Fibroblast of skin of abdomen (primary cell): ENCODE measurements around the gene NTSR1.
"Not testable (repeated sequence)": the region's sequence is repeated elsewhere in the genome, so short reads cannot be mapped to it uniquely, and the experiment has no call there.

ENCODE experiments used
- DNase-seq: peaks from one replicate; pipeline ENCODE4 v3.0.0-alpha.2; 2013

The NTSR1 gene

DNA sequence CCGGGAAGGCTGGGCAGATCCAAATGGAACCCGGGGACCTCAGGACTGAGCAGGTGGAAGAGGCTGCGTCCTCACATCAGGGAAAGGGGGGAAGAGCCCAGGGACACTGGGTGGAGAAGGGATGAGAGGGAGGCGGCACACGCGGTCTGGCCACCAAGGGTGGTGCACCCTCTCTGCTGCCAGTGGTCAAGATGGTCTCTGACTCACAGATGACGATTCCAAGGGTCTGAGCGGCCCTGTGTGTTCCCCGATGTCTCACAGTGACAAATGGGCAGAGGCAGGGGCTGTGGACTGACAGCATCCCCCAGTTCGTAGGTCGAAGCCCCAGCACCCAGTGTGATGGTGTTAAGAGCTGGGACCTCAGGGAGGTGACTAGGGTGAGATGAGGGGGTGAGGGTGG lies 34.3 kb upstream of the NTSR1 start:
- DNase-seq, result no peak

DNA sequence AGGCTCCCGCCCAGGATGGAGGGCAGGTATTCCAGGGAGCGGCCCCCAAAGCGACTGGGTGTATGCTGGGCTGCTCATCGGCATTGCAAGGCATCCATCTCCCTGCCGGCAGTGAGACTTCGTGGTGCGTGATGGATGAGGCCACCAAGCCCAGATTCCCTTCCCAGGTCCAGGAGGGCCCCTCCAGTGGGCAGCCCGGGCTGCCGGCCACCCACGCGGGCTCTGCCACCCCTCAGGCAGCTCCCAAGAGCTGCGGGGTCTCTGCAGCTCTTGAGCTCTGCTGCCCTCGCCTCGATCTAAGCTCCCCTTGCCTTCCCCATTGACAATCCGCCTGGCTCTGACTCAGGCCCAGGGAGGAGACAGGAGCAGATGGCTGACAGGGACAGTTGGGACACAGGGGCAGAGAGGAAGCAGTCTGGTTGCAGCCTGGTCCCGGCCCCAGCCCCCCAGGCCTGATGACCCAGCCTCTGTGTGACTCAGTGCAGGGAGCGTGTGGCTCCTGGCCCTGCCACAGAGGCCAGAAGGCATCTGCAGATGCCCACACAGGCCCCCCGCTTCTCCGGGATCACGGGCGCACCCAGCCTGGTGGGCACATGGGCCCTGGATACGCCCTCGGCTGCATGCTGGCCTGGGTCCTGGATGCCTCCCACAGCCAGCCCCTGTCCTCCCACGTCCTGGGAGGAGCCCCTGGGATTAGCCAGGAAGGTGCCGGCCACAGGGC lies 33.3 kb upstream of the NTSR1 start:
- no peak for DNase-seq

DNA sequence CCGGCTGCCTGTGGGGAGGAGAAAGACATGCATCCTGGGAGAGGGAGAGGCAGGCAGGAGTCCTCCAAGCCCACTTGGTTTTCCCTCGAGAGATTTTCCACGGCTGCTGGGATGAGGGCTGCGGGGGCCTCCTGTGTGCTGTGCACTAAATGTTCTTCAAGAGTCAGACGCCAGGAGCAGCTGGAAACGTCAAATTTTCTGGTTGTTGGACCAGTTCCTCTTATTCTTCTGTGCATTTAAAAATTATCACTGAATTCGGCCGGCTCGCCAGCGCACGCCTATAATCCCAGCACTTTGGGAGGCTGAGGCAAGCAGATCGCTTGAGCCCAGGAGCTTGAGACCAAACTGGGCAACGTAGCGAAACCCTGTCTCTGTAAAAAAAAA lies 32.8 kb upstream of the NTSR1 start:
- DNase-seq, result no peak

DNA sequence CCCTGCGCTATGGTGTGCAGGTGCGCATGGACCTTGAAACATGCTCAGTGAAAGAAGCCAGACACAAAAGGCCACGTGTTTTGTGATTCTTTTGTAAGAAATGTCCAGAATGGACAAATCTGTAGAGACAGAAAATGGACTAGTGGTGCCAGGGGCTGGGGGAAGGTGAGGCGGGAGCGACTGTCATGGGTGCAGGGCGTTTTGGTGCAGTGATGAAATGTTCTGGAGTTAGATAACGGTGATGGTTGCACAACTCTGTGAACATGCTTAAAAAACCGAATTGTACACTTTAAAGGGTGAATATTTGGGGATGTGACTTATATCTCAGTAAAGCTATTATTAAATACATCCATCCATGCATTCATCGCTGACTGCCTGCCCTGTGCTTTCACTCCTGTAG lies 31.7 kb upstream of the NTSR1 start:
- no peak for DNase-seq

DNA sequence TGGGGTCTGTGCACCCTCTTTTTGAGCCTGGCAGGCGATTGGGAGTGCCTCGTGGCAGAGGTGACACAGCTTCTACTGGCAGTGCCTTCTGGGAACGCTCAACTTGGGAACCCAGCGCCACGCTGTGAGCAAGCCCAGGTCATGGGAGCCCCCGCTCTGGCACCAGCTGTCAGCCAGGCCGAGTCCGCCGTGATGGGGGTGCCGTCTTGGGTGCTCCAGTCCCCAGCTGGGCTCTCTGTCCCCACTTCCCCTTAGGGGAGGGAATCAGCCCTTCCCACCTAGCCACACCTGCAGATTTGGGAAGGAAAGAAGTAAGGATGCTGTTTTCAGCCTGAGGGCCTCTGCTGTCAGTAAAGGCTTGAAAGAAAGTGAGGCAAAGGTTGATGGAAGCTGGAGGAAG lies 31.0 kb upstream of the NTSR1 start:
- no peak for DNase-seq

DNA sequence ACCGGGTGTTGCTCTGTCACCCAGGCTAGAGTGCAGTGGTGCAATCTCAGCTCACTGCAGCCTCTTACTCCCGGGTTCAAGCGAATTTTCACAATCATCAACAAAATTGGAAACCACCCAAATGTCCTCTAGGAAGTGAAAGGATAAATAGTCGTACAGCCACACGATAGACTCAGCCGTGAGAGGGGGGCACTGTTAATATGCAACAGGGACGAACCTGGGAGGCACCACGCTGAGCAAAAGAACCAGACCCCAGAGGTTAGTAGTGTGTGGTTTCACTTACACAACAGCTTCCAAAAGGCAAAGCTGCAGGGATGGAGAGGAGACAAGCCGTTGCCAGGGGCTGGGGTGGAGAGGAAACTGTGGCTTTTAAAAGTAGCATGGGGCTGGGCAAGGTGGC lies 30.1 kb upstream of the NTSR1 start:
- DNase-seq, result no peak

DNA sequence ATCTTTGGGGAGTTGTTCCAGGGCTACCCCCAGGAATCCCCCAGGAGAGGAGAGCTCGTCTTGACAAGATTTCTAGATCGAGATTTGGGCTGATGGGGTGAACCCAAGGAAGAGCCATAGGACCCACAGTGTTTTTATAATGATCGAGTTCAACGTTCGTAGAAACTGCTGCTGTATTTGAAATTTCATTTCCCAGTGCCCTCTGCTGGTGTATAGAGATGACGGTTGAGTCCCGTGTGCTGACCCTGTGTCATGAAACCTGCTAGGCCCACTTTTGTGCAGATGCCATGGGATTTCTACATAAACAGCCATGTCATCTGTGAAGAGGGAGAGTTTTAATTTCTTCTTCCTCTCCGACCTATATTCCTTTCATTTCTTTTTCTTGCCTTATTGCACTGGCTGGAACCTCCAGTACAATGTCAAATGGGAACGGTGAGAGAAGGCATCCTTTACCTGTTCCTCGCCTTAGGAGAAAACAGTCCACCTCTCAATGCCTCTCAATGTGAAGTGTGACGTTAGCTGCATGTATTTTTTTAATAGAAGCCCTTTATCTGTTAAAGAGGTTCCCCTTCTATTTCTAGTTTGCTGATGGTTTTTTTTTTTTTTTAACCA lies 28.6 kb upstream of the NTSR1 start:
- DNase-seq, result no peak

DNA sequence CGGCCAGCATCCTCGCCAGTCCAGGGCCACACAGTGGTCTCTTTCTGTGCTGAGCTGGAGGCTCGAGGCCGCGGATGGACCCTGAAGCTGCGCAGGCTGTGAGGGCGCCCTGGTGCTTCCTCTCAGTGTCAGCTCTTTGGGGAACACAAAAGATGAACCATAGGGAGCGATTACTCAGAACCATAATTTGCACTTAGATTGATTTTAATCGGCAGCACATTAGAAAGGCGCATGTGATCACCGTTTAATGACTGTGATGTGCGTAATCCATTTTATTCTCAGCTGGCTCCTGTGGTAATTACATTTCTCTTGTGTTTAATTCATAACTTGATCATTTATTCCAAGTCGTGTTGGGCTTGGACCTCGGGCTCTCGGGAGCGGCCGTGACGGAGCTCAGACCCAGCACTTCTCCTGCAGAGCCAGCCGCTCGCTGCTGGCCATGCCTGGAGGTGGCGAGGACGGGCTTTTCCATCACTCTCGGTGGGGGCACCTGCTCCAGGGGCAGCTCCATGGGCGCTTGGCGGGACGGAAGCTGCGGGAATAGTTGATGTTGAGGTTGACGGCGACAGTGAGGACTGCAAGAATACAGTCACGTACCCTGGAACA lies 25.6 kb upstream of the NTSR1 start:
- no peak for DNase-seq

DNA sequence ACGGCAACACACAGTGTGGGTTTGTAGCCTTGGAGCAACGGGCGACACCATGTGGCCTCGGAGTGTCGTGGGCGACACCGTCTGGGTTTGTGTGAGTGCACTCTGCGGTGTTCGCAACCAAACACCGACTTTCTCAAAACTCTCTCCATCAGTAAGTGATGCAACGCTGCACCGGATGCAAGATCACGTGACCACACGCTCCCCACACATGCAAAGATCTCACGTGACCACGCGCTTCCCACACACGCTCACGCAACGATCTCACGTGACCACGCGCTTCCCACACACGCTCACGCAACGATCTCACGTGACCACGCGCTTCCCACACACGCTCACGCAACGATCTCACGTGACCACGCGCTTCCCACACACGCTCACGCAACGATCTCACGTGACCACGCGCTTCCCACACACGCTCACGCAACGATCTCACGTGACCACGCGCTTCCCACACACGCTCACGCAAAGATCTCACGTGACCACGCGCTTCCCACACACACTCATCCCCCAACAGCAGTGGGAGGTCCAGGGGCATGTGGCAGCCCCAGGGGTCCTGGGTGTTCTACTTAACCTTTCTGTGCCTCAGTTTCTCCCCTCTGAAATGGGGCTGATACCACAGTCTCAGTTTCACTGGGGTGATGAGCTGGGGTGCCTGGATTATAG lies 24.8 kb upstream of the NTSR1 start:
- DNase-seq, result not testable (repeated sequence)

DNA sequence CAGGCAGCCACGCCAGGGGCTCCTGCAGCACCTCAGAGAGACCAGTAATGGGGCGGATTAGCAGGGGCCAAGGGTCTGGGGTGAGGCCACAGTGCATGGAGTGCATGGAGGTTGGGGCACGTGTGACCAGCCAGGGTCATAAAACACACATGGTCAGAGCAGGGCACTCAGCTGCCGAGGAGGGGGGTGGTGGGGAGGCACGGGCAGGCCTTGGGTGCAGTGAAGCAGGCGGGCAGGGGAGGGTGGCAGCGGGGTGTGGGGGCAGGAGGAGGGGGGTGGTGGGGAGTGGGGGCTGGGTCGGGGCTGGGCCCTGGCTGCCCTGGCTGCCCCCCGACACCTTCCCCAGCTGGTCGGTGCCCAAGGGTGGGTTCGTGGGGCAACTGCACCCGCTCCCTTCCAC lies 23.7 kb upstream of the NTSR1 start:
- no peak for DNase-seq

DNA sequence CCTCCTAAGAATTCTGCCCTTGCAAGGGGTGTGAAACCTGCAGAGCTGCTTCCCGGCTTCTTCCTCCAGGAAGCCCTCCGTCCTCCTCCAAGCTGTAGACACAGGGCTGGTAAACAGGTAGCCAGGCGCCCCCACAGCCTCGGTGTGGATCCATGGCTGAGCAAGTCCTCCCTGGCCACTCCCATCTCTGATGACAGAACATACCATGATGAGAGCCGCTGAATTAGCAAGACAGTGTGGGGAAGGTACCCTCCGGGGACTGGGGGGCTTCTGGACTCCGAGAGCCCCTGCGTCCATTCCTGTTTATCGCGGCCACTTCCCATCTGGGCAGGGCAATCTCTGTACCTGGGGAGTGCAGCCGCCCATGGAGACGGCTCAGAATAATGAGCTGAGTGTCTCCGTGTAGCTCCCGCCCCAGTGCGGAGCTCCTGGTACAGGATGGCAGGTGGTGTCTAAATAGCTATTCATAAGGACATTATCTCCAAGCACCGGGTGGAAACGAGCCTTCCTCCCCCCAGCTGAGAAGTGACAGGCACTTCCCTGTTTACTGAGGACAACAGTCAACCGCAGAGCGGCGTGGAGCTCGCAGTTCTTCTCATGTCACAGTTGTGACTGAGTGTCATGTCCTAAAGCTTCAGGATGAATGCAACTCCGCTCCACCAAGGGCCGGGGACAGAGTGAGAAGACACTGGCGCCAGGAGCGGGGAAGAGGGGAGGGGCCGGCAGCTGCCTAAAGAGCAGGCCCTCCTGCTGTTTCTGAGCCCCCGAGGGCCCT lies 22.7 kb upstream of the NTSR1 start:
- DNase-seq, result no peak

DNA sequence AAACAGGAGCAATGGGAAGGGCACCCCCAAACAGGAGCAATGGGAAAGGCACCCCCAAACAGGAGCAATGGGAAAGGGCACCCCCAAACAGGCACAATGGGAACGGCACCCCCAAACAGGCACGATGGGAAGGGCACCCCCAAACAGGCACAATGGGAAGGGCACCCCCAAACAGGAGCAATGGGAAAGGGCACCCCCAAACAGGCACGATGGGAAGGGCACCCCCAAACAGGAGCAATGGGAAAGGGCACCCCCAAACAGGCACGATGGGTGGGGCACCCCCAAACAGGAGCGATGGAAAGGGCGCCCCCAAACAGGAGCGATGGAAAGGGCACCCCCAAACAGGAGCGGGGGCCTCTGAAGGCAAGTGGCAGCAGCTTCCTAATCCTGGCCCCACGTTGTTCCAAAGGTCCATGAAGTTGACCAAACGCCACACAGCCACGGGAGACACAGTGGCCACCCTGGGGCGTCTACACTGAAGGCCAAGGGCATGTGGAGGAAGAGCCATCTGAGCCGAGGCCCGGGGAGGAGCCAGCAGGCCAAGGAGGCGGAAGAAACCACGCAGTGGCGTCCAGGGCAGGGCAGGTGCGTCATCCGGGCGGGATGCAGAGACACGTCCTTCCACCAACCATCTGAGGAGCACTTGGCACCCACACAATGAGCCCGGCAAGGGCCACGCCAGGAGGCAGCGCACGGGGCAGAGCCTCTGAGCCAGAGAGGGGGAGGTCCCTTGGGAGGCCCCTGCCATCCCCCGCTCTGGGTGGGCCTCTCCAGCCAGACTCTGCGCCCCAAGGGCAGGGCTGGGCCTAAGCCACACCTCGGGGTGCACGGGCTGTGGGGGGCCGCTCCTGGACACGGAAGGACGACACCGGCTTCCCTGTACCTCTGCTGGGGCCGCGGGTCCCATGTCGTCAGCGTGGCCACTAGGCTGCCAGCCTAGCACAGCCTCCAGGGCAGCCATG lies 21.5 kb upstream of the NTSR1 start:
- no peak for DNase-seq

DNA sequence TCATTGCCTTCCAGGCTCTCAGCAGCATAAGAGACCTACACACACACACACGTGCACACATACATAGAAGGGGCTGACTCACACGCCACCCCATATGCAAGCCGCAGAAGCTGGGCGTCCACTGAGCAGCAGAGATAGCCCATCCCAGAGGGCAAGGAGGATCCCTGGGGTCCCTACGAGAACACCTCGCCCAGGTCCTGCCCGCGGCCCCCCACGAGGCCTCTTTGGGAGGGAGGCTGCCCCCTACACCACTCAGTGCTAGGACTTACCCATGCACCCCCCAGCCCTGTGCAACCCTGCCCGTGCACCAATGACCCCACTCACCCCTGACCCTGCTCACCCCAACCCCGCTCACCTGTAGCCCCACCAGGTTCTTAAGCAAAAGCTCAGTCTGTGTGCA lies 20.6 kb upstream of the NTSR1 start:
- DNase-seq, result no peak

DNA sequence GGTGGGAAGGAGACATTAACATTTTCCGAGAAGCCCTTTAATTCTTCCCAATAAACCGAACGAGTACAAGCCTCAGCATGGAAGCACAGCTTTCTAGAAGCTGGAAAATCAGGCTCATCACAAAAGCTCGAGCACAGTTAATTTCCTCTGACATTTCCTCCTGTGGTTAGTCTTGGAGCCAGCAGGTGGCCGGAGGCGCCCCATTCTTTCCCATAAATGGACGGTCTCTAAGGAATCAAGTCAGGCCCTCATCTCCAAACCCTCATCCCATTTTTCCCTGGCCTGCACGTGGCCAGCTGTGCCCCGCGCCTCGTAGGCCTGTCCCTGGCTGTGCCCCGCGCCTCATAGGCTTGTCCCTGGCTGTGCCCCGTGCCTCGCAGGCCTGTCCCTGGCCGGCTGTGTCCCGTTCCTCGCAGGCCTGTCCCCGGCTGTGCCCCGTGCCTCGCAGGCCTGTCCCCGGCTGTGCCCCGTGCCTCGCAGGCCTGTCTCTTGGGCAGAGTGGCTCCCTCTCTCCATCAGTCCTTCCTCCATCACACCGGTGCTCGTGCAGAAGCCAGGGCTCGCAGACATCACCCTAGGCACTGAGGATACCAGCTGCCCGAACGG lies 19.7 kb upstream of the NTSR1 start:
- no peak for DNase-seq

DNA sequence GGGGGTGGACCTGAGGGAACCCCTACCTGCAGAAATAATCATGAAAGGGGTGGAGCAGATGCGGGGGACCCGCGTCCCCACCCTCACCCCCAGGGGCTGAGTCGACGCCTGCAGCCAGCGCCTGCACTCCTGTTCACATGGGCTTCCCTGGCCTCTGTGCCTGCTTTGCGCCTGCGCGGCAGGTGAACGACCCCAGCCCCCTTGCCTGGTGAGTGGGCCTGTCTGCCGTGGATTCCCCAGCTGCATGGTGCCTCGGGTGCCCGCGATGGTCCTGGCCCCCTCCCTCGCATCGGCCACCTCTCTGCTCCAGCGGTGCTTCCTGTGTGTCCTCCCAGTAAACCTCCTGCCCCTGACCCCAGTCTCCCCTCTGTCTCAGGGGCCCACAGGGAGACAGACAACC lies 18.8 kb upstream of the NTSR1 start:
- DNase-seq, result no peak

DNA sequence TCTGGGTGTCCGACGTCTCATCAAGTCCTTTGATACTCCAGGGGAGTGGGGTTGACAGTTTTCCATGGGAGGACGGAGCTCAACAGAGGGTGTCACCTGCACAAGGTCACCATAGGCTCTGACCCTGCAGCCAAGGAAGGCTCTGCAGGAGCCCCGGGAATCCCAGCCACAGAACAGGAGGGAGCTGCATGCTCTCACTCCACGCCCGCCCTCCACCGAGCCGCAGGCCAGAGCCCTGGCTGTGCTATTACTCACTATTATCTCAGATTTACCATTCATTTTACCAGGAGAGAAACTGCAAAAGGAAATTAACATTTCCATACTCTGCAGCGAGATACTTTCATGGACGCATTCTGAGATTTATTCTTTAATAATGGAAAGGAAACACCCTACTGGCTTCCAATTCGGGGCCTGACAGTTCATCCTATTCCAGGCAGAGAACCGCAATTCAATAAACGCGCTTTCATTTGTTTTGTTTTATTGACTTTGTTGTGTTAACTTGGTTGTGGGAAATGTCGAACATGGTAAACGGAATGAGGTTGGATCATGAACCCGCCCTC lies 18.3 kb upstream of the NTSR1 start:
- no peak for DNase-seq

DNA sequence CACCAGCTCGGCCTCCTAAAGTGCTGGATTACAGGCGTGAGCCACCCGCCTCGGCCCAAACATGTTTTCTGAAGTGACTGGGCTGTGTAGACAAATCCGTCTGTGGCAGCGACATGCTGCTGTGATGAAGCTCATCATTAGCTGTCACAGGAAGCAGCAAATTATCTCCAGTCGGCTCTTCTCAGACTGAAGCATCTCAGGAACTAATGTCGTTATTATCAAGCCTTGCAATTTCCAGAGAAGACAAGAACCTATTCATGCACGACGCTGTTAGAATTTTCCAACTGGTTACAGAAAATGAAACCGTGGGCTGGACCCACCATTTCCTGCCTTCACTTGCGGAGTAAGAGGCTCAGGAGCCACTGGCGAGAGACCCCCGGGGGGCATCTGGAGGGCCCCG lies 17.1 kb upstream of the NTSR1 start:
- DNase-seq, result no peak

DNA sequence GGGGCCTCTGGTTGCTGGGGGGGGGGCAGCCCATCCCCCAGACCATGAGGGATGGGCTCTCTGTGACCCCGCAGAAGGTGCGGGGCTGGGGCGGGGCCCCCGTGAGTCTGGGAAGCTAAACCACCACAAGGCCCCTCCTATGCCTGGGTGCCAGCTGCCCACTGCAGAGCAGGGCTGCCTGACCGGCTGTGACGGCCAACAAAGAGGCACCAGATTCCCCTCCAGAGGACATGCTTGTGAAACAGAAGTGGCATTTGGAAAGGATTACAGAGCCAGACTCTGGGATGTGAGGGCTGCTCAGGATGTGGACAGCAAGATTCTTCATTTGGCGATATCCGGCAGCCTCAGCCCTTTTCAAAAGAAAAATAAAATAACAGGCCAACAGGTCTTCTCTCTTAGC lies 16.5 kb upstream of the NTSR1 start:
- DNase-seq, result no peak

DNA sequence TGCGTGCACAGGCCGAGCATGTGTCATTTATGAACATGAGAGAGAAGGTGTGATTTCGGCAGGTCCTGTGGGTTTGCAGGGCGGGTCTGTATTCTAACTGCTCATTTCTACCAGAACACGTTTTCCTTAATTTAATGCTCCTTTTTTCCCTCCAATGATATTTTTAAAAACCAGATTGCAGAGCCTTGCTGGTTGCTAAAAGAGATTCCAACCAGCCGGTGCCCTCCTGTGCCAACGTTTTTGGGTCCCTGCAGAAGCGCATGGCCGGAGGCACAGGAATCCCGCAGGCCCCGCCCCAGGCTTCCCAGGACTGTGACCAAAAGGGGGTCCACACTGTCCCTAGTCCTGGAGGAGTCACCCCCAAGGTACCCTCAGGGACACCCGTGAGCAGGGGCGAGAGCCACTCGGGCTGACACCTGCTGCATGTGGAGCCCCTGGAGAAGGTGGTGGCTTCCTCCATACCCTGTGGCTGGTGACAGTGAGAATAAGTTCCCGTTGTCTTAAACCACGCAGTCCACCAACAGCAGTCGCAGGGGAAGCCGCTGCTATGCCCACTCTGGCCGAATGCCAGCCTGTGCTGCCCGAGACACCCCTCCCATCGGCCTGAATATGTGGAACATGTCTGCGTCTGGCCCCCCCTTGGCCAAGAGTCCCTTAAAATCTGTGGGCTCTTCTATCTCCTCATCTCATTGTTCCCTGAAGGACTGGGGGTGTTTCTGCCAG lies 15.7 kb upstream of the NTSR1 start:
- no peak for DNase-seq

DNA sequence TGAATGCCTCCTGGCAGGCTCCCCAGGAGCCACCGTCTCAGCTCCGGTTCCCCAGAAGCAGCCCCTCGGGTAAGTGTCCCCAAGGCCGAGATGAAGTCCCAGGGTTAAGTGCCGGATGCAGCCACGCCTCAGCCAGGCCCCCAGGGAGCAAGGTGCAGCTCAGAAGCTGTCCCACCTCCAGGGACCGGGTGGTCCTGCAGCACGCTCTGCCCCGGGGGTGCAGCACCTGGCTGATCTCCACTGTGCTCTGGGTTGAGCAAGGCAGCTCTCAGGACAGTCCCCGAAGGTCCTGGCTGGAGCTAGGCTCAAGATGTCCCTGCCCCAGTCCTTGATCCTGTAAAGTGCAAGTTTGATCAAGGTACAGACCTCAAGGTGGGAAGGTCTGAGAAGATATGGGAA lies 15.1 kb upstream of the NTSR1 start:
- DNase-seq, result no peak
